ENCODE data around the gene KRTAP5-5. TPM values are rescaled to one million over a fixed set of nuclear protein-coding genes. Genes with fewer than 3 reads are reported as not detected.
"Not testable (repeated sequence)": the region's sequence is repeated elsewhere in the genome, so short reads cannot be mapped to it uniquely, and the experiment has no call there.

Gene KRTAP5-5
- total RNA-seq, 1 experiment from 2014 or later: not detected

DNA sequence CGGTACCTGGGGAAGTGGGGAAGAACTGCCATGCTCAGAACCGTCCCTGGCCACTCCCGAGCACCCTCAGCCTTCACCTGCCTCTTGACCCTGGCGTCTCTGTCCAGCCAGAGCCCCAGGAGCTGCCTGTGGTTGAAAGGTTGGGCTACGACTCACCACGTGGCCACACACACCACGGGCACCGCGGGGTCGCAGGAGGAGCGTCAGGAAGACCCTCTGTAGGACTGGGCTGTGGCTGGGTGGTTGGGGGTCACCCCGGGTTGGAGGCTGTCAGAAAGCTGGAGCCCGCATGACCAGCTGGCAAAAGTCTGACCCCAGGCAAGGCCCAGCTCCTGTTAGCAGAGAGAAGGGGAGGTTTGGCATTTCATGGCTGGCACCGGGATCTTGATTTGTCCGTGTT is 11.5 kb downstream of the KRTAP5-5 start:
- no peak for DNase-seq (ENCODE audit: low read depth)

DNA sequence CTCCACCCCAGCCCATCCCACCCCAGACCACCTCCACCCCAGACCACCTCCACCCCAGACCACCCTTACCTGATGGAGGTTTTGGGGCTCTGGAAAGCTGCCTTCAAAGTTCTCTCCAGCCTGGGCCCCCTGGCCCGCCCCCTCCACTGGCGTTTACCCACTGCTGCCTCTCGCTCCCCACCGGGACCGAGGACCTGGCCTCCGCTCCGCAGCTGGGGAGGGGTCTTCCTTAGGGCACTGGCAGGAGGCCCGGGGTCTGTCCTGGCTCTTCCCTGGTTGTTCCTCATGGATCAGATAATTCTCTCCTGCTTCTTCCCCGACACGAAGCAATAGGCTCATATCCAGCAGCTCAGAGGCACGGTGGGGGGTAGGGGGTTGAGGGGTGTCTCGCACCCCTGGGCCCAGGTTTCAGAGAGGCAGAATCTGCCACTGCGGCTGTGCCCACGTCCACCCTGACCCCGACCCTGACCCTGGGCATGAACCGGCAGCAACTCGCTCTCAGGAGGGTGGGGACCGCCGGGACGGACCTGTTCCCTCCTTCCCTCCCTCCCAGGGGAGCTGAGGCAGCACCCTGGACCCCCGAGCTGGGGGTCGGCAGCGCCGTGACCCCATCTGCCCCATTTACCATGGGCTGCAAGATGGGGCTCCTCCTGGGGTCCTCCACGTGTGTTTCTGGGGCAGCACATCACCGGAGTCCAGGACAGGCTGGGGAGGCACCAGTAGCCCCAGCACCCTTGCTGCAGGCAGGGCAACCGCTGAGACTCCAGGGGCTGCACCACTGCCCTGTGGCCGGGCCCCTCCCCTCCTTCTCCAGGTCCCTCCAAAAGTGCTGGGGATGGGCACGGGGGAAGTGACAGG is 12.9 kb downstream of the KRTAP5-5 start:
- no peak for DNase-seq (ENCODE audit: low read depth)

DNA sequence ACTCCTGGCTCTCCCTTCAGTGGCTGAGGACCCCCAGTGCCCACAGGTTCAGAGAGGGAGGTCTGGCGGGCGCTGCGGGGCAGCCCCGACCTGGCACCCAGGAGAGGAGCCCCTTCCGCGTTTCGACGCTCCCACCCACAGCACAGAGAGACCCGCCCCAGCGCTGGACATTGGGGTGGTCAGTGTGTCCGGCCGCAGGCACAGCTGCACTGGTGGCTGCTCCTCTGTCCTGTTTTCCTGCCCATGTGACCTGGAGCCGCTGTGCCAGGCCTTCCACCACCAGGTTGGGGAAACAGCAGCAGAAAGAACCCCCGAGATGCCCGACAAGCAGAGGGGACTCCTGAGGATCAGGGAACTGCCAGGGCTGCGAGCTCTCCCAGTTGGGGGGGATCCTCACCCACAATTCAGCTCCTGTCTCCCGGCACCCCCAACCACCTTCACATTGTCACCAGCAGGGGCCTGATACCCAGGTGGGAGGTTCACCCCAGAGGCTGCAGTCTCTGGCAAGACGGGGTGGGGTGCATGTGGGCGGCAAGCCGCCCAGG is 13.6 kb downstream of the KRTAP5-5 start:
- DNase-seq (ENCODE audit: low read depth): no peak

DNA sequence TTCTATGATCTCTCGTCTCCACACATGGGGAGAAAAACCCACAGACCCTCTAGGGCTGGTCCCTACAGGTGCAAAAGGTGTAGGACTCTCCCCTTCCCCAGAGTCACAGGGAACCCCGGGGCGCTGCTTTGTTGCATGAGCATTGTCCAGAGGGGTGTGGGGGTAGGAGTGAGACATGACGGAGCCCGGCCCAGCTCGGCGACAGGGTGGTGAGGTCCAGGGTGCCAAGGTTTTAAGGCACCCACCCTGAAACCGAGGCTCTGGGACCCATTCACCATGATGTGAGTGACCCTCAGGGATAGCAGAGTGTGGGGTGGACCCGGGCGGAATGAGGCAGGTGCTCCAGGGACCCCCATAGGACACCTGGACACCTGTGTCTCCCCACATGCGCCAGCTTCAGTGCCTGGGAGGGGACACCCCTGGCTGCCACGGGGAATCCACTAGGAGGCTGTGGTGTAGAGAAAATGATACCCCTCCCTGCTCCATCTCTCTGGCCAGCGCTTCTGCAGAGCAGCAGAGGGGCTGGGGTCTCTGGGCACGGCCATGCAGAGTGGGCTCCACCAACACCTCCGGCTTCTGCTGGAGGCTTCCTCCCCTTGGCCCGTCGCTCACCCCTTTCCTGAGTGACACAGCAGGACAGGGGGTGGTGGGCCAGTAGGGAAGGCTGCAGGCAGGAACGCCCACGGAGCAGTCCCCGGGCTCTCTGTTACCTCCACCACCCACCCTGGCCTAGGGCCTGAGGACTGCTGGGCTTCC is 15.2 kb downstream of the KRTAP5-5 start:
- DNase-seq (ENCODE audit: low read depth): no peak

DNA sequence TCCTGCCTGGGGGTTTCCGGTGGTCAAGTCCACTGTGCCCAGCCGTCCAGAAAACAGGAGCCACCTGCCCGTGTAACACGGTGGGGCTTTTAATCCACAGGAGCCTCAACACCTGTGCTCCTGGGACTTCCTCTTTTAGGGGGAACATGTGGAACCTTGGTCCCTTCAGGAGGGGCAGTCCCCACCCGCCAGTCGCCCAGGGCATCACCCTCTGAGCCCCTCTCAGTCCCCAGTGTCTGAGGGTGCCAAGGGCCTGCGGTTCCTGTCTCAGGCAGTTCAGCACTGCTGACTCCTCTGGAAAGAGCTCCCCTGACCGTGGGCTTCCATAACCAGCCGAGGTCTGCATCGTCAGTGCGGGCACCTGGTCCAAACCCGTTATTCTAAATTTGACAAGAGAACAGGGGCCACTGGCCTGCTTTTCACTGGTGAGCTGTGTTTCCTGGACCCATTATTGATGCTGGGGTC is 15.8 kb downstream of the KRTAP5-5 start:
- DNase-seq (ENCODE audit: low read depth): no peak

DNA sequence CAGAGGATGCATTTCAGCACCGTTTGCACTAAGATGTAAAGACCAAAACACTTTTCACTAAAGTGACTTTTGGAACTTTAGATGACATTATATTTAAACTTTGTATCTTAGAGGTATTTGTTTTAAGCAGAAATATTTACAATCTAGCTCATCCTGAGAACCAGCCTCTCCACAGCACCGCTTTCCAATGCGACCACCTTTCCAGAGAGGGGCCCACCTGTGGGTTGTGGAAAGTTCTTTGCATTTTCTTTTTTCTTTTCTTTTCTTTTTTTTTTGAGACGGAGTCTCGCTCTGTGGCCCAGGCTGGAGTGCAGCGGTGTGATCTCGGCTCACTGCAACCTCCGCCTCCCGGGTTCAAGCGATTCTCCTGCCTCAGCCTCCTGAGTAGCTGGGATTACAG is 17.0 kb downstream of the KRTAP5-5 start:
- not testable (repeated sequence) for DNase-seq (ENCODE audit: low read depth)

DNA sequence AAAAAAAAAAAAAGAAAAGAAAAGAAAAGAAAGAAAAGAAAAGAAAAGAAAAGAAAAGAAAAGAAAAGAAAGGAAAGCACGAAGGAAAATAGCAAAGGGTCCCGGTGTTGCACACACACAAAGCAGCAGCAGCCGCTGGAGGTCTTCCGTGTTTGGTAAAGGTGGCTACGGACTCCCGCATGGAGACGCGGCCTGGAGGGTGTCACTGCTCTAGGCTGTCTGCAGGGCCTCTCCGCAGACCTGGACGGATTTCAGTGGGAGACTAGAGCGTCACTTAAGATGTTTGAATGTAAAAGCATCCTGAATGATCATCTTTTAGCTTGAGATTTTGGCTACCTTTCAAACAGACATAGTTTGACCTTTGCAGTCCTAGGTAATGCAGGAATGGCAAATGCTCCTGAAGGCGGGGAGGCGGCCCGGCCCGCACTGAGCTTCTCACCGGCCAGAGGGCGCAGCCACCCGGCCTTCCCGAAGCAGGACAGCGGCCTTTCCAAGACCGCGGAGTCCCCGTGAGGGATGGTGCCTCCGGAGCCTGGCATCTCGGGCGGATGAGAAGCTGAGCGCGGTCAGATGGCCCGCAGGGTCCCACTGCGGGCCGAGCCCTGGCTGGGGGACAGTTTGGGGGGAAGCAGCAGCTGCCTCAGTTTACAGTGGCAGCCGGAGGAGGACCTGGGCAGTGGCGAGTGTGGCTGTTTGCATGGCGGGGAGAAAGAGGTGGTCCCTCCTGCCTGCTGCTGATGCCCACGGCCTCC is 18.5 kb downstream of the KRTAP5-5 start:
- no peak for DNase-seq (ENCODE audit: low read depth)

DNA sequence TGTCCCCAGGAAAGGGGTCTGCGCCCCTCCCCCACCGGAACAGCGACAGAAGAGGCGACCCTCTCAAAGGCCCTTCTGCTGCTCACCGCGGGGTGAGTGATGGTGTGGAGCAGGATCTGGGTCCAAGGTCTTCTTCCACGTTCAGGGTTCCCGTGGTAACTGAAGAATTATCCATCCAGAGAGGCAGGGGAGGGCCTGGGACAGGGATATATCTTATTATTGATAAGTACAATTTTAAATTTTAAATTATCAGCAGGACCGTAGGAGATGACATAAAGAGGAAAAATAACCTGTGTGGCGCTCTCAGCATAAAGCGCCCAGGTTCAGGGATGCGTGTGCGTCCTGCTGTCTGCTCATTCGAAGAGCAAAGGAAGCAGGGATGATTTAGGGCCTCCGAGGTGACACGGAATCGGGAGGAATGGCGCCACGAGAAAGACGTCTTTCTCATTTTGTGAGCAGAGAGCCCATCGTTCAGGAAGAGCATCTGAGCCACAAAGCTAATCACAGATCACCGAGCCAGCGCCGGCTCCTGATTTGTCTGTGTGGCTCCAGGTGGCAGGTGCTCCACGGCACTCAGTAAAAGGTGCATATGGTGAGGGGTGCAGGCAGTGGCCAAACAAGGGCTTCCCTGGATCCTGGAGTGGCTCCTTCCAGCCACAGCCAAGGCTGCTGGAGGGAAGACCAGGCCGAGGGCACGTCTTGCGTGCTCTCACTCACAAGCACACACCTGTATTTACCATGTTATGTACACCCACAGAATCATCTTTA is 19.3 kb downstream of the KRTAP5-5 start:
- no peak for DNase-seq (ENCODE audit: low read depth)

DNA sequence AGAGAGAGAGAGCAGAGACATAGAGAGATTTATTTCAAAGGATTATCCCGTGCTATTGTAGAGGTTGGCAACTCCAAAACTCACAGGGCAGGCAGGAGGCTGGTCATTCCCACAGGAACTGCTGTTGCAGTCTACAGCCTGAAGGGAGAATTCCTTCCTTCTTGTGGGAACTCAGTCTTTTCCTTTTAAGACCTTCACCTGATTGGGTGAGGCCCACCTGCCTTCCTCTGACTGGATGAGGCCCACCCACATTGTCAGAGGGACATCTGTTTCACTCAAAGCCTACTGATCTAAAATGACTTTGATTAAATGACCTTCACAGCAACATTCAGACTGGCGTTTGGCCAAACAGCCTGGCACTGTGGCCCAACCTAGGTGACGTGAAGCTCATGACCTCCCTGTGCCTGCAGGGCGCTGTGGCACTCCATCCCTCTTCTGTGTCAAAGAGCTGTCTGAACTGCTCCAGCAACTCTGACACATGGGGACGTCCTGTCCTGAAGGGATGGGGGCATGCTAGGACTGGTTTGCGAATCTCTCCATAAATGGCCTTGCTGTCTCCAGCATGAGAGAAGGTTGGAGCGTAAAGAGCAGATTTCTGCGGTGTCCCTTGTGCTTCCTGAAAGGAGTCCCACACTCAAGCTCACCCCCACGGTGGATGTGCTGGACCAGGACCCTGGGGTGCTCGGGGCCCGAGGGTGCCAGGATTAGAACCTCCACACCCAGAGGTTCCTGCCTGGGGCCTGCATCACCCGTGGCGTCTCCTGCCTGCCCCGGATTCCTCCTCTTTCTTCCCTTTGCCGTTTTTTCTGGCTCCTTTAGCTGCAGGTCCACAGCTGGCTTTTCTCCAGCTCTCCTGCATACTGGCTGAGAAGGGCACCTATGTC is 20.7 kb downstream of the KRTAP5-5 start:
- no peak for DNase-seq (ENCODE audit: low read depth)

DNA sequence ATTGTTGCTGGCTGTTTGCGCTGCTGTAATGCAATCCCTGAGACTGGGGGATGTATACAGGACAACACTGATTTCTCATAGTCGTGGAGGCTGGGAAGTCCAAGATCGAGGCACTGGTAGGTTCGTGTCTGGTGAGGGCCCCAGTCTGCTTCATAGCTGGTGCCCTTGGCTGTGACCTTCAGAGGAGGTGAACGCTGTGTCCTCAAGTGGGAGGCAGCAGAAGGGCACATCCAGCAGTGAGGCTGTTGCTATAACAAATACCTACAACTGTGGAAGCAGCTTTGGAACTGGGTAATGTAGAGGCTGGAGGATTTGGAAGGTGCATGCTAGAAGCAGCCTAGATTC is 21.3 kb downstream of the KRTAP5-5 start:
- DNase-seq (ENCODE audit: low read depth): no peak

DNA sequence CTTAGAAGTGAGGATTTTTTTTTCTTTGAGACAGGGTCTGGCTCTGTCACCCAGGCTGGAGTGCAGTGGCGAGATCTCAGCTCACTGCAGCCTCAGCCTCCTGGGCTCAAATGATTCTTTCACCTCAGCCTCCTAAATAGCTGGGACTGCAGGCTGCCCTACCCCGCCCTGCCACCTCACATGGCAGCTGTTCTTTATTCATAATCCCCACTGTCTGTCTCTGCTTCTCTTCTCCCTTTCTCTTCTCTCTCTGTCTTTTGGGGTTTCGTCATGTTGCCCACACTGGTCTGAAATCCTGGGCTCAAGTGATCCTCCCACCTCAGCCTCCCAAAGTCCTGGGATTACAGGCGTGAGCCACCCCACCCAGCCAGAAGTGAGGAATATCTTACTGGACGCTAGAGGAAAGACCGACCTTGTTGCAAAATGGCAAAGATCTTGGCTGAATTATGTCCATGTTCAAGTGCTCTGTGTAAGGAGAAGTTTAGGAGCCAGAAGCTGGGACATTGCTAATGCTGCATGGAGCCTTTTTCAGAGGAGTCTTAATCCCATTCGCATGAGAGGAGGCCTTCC is 21.9 kb downstream of the KRTAP5-5 start:
- DNase-seq (ENCODE audit: low read depth): no peak

DNA sequence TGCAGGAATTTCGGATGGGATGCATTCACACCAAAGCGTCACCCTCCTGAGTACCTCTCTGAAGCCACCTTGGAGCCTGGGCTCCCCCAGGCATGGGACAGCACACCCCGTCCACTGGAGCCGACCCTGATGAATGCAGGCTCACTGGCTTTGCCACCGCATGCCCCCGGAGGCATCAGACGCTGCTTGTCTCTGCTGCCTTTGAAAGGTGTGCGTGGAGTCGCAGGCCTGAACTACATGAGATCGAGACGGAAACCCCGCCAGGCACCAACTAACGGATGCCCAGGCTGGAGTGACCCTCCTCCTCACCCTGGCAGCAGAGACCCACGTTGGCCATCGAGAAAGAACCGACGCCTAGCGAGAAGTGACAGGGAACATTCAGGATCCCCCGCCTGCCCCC is 22.5 kb downstream of the KRTAP5-5 start:
- DNase-seq (ENCODE audit: low read depth): no peak

DNA sequence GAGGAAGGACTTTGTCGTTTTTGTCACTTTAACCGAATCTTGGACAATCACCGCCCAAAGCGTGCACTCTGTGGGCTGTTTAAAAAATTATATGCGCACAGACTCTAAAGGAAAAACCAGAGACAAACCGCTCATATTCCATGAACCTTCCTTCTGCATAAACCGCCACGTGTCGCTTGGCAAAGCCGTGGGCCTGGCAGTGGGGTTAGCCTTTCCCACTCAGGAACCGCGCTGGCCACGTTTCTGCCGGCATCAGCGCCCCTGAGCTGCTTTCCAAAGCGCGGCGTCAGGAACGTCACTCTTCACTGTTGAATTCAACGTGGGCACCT is 22.8 kb downstream of the KRTAP5-5 start:
- no peak for DNase-seq (ENCODE audit: low read depth)

DNA sequence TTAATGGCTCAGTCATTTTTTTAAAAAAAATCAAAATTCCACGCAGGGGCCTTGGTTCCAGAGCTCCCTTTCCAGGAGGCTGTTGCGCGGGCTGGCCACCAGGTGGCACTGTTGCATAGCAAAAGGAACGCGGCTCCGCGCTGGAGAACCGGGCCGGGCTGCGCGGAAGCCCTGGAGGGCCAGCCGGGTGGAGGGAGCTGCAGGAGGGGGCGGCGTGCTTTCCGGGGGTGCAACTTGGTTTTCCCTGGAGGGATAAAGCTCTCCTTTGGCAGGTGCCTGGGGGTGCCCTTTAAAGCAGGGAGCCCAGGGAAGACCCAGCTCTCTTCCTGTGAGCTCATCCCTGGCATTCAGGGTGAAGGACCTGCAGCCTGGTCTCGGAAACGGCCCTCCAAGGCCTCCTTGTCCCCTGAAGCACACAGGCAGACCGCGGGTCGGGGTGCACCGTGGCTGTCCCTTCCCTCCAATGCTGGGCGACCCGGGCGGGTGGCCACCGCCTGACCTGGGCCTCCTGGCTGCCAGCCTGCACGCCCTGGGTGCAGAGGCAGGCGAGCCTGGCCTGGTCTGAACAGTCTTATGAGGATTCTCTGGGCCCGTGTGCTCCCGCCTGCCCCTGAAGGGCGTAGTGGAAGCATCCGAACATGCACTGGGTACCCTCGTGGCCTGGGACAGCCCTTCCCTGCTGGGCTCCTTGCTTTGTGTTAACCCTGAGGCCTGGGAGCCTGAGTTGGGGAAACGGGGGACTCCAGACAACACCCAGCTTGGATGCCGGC is 23.4 kb downstream of the KRTAP5-5 start:
- DNase-seq (ENCODE audit: low read depth): peak; percentile 40

DNA sequence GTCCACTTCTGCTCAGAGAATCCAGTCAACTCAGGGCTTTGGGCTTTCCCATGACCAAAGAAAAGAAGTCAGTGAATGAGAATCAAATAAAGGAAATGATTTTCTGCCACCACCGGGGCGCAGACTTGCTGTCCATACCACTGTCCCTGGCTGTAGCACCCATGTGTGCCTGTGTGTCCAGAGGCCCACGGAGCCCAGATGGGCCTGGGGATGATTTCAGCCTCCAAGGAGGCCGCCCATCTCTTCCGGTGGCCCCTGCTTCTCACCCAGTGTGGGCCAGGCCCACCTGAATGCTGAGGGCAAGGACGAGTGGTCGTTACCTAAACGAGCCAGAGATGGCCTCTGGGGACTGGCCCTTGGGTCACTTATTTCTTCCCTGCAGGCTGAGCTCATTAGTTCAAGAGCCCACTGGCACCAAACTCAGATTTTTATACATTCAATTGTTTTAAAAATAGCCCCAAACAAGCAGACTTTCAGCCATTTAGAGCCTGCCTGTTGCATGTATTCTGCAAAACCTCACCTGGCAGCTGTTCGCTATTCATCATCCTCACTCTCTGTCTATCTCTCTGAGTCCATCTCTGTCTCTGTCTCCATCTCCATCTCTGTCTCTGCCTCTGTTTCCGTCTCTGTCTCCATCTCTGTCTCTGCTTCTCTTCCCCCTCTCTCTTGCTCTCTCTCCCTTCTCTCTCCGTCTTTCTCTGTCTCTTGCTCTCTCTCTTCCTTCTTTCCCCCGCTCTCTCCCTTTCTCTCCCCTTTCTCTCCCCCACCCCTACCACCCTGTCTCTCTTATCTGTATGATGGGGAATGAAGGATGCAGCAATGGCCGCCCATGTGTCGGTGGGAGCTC is 24.2 kb downstream of the KRTAP5-5 start:
- no peak for DNase-seq (ENCODE audit: low read depth)

DNA sequence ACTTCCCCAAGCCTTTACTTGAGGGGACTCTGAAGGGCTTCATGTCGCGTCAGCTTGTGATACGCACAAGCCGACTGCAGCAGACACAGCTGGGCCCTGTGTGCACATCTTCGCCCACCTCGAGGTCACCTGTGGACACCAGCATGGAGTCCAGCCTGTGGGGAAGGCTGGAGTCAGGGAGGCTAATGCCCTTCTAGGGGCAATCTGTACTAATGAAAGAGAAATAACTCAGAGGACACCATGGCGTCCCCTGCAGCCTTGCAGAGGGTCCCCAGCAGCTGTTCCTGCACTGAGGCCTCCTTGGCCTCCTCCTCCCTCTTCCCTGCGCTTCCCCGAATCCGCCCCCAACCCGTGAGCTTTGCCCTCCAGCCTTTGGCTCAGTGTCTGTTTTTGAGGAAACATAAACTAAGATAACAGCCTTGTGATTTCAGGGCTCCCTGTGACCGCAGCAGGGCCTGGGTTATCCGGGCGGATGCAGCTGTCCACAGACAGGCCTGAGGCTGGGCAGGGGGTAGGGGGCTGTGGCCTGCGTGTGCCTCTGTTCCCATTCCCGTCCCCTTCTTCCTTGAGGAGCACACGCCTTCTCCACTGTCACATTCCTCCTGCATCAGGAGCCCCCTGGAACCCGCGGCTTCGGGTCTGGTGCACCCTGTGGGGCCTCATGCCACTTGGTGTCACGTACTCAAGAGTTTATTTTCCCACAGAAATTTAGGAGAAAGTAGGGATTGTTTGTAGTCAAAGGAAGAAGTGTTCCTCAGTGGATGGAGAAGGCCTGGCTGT is 25.0 kb downstream of the KRTAP5-5 start:
- no peak for DNase-seq (ENCODE audit: low read depth)
